GM19438 (cell line): ENCODE data around the gene UPK3BL1.

Experiments used
- ATAC-seq: cut with Tn5 transposase; IDR thresholded peaks from one replicate; pipeline ENCODE4 v1.9.1; 2021; ENCODE audit warnings: low read depth; ENCODE audit not compliant: unreplicated experiment

Gene UPK3BL1

DNA sequence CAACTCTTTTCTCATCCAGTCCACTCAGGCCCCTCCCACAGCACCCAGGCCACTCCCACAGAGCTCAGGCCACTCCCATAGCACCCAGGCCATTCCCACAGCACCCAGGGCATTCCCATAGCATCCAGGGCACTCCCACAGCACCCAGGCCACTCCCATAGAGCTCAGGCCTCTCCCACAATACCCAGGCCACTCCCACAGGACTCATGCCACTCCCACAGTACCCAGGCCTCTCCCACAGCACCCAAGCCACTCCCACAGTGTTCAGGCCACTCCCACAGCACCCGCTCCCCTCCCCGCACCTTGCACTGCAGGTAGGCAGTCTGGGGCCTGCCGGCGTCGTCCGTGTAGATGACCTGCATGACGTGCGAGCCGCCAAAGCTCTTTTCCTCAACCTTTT is 52.7 kb downstream of the UPK3BL1 start:
- ATAC-seq = peak; percentile 38
